DMS79 treated with DMSO at 0.1 percent for 48 hours (cell line): ENCODE results near the gene RFX1.
"Not testable (repeated sequence)": the region's sequence is repeated elsewhere in the genome, so short reads cannot be mapped to it uniquely, and the experiment has no call there.

Experiments used
- DNase-seq: peaks from one replicate; lab custom pipeline; 2025; lab: John Stamatoyannopoulos, UW

The RFX1 gene

DNA sequence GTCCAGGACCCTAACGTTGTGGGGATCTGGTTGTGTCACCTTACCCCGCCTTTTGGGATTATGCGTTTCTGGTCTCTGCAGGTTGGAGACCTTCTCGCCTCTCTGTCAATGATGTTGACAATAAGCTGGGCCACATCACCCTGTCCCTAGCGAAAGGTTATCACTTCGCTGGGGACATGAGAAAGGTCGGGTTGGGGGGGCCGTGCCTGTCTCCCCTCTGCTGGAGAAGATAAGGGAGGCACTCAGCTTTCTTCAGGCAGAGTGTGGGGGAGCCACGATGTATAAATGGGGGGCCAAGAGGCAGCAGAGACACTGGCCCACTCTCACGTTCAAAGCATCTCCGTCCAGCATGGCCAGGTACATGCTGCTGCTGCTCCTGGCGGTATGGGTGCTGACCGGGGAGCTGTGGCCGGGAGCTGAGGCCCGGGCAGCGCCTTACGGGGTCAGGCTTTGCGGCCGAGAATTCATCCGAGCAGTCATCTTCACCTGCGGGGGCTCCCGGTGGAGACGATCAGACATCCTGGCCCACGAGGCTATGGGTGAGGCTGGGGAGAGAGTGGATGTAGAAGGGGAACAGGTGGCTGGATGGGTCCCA is 21.8 kb upstream of the RFX1 start, which contains the start of gene RLN3:
Gene RLN3 (plus strand): TSS at position 293 of the 595 bp plus-strand sequence. CDS start 57 bp downstream, at position 350.
- no peak for DNase-seq

DNA sequence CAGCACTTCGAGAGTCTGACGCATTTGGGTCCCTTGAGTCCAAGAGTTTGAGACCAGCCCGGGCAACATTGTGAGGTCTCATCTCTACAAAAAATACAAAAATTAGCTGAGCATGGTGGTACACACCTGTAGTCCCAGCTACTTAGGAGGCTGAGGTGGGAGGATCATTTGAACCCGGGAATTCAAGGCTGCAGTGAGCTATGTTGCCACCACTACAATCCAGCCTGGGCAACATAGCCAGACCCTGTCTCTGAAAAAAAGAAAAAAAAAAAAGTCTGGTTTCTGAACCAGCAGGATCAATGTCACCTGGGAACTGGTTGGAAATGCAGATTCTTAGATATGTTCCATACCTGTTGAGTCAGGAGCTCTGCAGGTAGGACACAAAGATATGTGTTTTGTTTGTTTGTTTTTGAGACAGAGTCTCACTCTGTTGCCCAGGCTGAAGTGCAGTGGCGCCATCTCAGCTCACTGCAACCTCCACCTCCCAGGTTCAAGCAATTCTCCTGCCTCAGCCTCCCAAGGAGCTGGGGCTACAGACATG is 20.6 kb upstream of the RFX1 start:
- not testable (repeated sequence) for DNase-seq

DNA sequence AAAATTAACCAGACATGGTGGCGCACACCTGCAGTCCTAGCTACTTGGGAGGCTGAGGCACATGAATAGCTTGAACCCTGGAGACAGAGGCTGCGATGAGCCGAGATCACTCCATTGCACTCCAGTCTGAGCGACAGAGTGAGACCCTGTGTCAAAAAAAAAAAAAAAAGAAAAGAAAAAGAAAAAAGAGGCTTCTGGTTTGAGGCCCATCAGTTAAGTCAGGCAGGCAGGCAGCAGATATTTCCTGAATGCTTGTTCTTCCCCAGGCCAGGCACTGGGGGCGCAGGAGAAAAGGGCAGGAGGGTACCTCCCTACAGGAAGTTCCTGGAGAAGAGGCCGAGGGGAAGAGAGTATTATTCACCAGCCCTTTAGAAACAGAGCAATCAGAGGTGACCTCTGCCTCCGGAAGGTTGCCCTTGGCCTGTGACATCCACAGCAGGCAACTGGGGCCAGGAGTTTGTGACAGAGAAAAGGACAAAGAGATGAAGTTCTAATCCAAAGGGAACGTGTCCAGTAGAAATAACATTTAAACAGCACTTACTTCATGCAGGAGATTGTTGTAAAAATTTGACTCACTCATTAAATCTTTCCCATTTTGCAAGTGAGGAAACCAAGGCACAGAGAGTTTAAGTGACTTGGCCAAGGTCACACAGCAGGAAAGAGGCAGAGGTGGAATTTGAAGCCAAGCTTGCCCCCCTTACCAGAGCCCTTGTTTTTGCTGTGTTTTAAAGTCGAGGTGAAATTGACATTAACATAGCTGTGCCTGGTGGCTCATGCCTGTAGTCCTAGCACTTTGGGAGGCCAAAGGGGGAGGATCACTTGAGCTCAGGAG is 17.5 kb upstream of the RFX1 start:
- no peak for DNase-seq

DNA sequence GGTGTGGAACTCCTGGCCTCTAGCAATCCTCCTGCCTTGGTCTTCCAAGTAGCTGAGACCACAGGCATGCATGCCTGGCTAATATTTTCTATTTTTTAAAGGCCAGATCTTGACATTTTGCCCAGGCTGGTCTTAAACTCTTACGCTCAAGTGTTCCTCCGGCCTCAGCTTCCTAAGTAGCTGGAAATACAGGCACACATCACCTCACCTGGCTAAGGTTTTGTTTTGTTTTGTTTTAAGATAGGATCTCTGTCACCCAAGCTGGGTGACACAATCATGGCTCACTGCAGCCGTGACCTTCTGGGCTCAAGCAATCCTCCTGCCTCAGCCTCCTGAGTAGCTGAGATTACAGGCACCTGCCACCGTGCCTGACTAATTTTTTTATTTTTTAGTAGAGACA is 16.3 kb upstream of the RFX1 start:
- DNase-seq: no peak

DNA sequence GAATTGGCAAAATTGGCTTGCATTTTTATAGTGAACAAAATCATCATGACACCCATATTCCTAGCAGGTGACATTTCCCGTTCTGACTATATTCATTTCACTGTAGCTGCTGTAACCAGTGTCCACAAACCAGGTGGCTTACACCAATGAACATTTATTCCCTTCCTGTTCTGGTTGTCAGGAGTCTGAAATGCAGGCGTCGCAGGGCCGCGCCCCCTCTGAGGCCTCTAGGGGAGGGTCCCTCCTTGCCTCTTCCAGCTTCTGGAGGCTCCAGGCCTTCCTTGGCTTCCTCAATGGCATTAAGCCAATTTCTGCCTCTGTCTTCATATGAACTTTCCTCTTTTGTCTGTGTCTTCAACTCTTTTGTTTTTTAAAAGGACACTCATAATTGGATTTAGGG is 15.4 kb upstream of the RFX1 start:
- no peak for DNase-seq

DNA sequence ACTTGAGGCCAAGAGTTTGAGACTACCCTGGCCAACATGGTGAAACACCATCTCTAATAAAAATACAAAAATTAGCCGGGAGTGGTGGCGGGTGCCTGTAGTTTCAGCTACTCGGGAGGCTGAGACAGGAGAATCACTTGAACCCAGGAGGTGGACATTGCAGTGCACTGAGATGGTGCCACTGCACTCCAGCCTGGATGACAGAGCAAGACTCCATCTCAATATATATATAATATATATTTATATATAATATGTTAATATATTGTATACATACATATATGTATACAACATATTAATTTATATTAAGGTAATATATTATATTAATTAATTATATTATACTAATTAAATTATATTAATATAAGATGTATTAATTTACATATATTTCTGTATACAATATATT is 13.6 kb upstream of the RFX1 start:
- not testable (repeated sequence) for DNase-seq

DNA sequence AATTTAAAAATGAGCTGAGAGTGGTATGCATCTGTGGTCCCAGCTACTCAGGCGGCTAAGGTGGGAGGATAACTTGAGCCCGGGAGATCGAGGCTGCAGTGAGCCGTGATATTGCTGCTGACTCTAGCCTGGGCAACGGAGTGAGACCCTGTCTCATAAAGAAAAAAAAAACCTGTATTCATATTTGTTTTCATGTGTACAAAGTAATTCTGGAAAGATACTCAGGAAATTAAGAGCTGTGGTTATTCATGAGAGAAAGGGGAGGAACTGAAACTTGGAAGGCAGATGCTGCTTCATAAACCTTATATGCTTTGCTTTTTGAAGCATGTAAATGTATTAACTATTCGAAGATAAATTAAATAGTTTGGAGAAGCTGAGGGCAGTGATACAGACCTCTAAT is 13.0 kb upstream of the RFX1 start:
- DNase-seq: no peak

DNA sequence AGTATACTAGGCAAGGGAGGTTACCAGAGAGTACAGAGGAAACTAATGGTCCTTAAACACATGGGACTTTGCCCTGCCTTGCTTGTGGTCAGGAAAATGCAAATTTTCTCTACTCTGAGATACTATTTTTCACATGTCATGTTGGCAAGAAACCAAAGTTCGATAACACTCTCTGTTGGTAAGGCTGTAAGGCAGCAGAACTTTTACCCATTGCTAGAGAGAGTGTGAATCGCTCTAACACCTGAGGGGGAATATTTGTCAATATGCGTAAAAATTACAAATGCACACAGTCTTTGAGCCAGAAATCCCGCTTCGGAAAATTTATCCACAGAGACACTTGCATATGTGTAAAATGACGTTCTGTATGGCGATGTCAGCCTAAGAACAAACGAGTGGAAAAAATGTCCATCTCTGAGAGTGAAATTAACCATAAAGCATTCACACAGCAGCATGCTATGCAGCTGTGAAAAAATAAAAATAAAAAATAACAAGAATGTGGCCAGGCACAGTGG is 9.5 kb upstream of the RFX1 start:
- DNase-seq: no peak

DNA sequence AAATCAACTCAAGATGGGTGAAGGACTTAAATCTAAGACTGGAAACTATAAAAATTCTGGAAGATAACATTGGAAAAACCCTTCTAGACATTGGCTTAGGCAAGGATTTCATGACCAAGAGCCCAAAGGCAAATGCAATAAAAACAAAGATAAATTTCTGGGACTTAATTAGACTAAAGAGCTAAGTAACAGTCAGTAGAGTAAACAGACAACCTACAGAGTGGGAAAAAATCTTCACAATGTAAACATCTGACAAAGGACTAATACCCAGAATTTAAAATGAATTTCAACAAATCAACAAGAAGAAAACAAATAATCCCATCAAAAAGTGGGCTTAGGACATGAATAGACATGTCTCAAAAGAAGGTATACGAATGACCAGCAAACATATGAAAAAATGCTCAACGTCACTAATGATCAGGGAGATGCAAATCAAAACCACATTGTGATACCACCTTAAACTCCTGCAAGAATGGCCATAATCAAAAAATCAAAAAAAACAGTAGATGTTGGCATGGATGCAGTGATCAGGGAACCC is 6.3 kb upstream of the RFX1 start:
- DNase-seq: no peak

DNA sequence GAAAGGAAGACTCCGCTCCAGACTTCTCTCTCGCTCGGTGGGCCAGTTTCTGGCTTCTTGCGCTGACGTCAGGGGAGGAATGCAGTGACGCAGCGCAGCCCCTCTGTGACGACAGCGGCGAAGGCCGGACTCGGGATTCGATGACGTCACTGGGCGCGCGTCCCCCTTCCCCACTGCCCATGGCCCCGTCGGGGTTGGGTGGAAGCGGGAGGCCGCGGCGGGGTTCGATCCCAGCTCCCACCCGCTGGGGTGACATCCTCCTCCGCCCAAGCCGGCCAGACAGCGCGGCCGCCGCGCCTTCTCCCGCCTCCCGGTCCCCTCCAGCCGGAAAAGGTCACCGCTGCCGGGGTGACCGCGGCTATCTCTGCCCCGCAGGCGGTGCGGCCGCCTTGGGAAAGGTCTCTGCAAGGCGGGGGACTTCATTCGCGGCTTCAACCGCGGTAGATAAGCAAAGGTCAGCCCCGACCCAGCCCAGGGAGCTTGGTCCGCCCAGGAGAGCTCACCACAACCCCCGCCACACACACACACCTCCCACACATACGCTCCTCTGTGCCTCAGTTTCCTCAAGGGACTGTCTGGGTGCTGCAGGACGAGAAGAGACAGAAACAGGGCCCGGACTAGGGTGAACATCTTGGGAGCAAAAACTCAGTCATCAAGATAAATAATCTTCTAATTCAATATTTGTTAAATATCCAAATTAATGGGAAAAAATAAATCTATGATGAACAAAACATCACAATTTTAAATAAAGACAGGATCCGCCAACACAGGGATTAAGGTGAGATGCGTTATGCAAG is 844 bp upstream of the RFX1 start:
- DNase-seq: no peak

DNA sequence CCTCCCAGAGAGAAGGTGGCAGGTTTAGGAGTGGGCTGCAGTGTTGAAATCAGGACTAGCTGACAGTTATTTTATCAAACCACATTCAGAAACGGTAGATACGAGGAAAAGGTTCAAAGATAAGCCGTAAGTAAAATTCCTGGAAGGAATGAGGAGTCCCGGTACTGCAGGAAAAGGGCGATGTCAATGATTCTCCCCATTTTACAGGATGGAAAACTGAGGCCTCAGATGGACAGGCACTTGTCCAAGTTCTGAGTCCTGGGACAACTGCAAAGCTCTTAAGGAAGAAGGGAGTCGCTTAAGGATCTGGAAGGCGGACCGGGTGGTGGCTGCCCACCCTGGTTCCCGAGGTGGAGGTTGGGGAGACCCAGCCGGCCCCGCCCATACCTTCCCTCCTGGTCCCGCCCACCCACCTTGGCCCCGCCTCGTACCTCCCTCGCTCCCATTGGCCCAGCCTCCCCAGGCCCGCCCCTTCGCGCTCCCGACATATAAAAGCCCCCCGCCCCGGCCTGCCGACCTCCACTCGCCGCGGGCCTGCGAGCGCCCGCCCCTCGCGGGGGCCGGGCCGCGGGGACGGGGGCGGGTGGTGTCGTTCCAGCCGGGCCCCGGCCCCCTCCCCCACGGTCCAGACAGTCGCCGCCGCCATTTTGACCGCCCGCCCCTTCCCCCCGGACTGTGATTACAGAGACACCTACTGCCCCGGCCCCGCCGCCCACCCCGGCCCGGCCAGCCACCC is 603 bp downstream of the RFX1 start:
- DNase-seq: peak; percentile 48

DNA sequence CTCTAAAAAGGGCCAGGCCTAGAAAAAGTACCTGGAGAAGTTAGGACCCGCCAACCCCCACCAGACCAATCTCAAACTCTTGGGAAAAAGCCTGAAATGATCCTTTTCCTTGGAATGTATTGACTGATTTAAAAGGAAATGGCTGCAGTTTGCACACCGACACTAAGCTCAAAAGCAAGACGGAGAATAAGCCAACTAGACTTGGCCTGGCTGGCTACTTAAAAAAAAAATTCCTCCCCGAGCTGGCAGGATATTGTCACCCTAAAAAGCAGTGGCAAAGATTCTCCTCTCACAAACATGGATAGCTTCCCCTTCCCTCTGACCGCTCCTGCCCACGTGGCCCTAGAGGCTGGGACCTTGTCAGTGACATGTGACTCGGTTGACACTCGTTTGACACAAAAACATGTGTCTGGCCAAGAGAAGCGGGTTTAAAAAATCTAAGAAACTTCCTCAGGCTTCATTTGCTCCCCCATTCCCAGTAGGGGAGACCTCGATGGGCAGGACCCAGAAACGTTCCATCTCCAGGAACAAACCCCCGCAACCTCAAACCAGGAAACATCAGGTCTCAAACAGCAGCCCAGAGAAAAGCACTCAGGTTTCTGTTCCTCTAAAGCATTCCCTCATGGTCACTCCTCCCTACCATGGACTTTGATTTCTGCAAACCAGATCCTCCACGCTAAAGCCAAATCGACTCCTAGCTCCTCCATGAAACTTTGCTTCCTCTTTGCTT is 1.3 kb downstream of the RFX1 start:
- DNase-seq: no peak

DNA sequence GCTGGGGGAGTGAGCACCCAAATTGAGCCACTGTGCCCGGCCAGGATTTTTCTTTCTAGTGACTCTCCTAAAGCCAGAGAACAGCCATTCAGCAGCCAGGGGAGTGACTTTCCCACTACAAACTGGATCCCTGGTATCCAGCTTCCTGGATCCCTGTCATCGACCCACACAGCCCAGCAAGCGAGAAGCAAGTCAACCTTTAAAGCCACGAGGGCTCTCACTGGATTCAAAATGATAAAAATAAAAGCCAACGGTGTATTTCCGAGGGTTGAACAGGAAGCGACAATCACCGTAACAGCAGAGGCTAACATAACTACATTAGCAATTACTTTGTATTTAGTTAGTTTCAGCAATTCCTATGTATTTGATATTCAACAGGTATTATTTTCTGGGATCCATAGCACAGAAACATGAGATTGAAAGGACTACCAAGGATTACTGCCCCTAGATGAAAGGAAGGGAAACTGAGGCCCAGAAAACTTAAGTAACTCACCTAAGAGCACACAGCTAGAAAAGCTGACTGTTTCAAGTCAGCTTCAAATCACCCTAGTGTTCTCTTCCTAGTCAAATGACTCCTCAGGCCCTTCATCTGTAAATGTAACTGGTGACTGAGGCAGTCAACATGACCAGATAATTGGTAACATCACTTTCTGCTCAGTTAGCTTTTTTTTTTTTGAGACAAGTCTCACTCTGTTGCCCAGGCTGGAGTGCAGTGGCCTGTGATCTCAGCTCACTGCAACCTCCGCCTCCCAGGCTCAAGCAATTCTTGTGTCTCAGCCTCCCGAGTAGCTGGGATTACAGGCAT is 2.7 kb downstream of the RFX1 start:
- DNase-seq: no peak

DNA sequence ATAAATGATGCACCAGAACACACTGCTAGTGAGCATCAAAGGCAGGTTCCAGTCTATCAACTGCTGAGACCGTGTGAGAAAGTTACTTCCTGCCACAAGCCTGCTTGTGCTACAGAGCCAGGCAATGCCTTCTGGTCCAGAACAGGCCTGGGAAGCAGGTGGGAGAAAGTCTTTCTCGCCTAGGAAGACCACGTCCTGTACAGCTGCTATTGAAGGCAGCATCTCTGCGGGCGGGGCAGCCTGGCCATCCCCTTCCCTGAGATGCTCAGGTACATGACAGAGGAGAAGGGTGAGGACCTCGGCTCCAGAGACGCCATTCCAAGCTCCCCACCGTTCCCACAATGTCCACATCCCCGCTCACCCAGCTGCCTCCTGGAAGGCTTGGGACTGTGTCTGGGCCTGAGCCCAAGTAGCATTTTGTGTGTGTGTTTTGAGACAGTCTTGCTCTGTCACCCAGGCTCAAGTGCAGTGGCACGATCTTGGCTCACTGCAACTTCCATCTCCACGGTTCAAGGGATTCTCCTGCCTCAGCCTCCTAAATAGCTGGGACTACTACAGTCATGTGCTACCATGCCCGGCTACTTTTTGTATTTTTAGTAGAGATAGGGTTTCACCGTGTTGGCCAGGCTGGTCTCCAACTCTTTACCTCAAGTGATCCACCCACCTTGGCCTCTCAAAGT is 3.4 kb downstream of the RFX1 start:
- no peak for DNase-seq

DNA sequence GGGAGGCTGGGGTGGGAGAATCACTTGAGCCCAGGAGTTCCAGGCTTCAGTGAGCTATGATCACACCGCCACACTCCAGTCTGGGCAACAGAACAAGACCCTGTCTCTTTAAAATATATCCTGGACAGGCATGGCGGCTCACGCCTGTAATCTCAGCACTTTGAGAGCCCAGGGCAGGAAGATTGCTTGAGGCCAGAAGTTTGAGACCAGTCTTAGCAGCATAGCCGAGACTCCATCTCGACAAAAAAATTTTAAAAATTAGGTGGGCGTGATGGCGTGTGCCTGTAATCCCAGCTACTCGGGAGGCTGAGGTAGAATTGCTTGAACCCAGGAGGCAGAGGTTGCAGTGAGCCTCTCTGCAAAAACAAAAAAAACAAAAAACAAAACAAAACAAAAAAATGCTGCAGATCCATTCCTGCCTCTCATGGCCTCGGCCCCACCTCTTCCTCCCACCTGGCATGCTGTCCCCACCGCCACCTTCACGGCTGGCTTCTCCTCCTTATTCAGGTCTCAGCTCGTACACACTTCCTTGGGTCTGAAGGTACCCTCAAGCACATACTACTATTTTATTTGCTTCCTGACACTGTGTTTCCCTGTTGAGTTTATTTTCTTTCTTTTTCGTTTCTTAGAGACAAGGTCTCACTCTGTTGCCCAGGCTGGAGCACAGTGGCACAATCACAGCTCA is 5.3 kb downstream of the RFX1 start:
- DNase-seq: no peak

DNA sequence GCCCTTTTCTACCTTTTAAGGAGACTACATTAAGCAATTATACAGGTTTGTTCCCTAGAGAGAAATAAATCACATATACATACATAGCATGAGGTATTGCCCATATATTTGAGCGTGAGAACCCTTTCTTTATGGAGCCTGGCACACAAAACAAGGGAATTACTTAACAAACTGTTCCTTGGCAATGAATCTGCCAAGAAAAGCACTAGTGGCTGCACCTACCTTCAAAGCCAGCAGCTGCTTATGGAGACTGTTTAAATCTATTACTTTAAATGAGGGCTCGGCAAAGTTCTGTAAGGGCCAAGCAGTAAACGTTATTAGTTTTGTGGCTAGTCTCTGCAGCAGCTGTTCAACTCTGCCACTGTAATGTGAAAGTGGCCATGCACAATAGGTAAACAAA is 7.0 kb downstream of the RFX1 start:
- DNase-seq: no peak

DNA sequence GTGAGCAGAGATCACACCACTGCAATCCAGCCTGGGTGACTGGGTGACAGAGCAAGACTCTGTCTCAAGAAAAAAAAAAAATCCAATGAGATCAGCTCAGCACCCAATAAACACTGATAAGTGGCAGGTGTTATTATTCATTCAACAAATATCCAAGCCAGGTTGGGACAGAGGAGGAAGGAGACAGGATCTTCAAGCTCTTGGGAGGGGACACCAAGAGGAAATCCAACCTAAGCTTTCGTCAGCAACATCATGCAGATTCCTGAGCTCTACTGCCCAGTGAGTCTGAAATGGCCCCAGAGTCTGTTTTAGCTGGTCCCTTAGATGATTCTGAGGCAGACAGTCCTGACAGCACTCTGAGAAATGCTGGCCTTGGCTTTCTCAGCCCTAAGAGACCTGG is 7.7 kb downstream of the RFX1 start:
- DNase-seq: no peak

DNA sequence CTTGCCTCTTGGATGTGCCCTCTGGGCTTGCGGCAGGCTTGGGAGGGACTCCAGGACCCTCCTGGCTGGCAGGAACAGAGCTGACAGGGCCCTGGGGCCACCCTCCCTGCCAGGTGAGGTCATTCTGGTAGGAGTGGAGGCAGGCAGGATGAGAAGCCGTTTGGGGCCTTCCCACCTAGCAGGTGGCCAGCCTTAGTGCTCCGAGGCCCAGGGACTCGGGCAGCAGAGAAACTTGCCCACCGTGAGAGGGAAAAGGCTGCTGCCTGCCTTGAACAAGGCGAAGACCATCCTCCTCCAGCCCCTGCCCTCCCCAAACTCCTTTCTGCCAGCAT is 8.5 kb downstream of the RFX1 start:
- no peak for DNase-seq
